COR-L47 (cell line): ENCODE measurements around the gene RIT2.

Experiments
- DNase-seq: peaks from one replicate; lab custom pipeline; 2025; lab: John Stamatoyannopoulos, UW

Gene RIT2

DNA sequence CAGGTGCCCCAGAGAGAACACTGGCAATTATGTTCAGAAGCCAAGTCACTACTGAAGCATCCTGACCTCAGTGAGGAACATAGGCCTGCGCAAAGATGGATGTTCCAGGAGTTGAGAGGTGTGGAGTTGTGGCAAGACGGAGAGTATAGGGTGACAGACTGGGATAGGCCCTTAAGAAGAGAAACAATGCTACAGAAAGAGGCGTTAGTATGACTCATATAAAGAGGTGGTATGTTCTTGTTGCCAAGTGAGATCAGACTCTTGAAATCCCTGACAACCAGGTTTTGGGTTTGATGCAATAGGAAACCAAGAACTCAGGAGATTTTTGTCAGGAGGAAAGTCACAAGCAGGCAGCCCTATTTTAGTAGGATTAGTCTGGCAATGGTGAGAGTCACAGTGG lies 185.6 kb downstream of the RIT2 start:
- DNase-seq: no peak

DNA sequence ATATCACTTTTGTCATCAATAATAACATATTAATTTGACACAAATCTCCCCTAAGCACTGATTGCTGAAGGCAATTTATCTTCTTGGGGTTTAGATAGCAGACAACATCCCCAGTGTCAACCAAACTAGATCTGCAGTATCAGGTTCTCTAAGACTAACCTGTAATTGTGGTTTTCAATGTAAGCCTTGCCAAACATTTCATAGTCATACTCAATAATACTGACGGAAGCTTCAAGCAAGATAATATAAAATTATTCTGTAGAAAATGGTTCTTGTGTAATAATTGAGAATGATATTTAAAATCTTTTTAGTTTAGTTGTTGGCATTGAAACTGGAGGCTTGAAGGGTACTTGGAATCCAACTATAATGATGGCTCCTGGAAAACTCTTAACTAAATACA lies 186.3 kb downstream of the RIT2 start:
- no peak for DNase-seq

DNA sequence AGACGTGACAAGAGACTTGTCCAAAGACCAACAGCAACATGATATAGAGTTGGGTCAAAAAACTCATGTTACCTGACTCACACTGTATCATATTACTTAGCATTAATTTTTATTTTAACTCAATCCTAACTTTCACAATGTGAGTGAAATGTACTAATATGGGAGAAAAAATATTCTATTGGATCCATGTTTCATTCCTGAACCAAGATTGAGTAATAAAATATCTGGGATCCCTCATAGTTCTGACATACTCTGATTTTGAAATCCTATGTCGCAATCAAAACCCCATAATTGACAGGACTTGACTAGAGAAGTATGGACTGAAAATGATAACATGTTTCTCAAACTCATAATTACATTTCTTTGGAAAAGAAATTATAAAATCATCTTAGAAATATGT lies 190.4 kb downstream of the RIT2 start:
- no peak for DNase-seq

DNA sequence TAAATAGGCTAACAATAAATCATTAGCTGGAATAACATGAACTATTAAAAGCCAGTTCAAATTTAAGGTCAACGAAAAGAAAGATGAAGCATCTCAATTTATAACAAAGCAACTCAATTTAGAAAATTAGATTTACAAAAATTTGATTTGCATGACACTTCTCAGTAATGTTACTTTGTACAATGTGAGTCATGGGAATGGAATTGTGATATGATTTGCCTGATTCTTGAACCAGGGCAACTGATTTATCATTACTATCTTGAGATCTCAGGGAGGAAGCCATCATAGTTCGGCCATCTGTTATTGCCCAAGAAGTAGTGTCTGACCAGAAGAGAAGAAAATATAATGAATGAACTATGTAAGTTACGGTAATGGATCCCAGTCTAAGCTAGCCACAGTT lies 193.1 kb downstream of the RIT2 start:
- no peak for DNase-seq

DNA sequence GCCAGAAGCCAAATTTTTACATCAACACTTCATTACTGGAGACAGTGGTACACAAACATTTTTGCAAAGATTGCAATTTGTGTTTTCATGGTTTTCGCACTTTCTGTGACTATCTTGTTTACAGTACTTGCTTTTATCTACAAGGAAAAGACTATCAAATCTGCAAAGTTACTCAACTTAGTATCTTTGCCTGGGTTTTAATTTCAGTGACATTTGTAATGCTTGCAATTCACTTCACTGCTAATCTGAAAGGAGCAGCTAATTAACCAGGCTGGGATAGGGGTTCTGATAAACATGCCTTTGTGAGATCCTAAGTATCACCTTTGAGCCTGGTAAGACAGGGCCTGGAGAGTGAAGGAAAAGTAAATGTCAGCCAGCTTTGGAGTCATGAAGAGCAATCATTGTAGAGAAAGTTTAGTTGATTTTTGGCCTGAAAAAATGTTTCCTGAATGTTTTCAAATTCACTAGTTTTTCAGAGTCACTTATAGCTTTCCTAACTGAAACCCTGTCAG lies 194.2 kb downstream of the RIT2 start:
- DNase-seq: no peak

DNA sequence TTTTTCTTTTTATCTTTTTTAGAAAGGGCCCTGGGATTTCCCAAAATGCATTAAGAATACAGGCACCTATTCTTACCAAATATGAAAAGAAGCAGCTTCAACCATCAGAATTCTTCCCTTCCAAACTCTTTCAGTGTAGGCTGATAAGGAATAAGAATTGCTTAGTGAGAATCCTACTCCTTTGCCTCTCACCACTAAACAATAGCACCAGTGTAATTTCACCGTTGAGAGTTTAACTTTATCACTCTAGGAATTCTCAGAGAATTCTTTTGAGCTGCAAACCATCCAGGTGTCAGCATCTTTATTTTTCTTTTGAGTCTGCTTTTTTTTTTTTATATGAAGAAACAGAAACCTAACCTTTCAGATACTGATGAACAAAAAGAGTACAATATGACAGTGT lies 194.9 kb downstream of the RIT2 start:
- DNase-seq: no peak

DNA sequence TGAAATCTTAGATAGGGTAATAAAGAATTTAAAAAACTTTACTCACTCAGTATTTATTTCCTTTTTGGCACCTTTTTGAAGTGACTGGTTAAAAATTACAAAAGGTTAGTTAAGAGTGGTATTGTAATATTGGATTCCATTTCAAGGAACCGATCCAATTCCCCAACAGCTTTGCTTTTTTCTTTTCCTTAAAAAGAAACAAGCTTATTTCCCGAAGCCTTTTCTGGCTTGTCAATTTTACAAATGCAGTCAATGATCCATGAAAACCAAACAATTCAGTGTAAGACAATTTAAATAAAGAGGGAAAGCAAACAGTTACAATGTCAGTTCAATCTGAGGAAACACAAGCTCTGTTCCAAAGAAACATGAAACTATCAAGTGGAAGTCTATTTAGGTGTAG lies 200.2 kb downstream of the RIT2 start:
- DNase-seq: peak; percentile 37

DNA sequence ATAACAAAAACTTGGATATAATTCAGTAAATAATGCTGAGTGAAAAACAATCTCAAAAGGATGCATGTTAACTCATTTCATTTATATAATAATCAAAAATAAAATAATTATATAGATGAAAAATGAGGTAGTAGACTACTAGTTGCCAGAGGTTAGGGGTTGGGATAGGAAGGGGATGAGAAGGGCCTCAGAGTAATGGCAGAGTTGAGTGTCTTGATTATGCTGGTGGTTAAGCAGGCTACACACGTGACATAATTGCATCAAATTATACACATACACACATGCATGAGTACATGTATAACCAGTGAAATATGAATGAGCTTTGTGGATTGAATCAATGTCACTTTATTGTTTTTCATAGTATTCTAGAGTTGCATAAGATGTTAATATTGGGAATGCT lies 201.0 kb downstream of the RIT2 start:
- no peak for DNase-seq

DNA sequence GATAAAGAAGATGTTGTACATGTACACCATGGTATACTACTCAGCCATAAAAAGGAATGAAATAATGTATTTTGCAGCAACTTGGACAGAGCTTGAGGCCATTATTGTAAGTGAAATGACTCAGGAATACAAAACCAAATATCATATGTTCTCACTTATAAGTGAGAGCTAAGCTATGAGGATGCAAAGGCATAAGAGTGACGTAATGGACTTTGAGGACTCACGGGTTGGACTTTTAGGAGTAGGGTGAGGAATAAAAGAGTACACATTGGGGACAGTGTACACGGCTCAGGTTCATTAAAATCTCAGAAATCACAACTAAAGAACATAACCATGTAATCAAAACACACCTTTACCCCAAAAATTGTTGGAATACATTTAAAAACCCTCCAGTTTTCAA lies 206.4 kb downstream of the RIT2 start:
- no peak for DNase-seq

DNA sequence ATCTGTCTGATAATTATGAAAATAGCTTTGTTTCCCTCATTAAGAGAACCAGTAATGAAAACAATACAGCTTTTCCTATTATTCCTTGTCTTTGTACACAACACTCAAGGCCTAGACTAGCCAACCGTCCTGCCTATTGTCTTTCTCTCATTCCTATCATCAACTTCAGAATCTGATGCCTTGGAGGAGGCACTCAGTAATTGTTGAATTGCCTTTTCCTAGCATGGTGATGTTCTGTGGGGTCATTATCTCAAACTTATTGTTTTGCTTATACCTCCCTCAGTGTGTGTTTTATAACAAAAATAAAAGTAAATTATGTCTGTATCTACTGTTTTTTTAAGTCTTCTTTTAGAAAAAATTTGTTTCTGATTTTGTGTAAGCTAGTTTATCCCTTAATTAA lies 208.7 kb downstream of the RIT2 start:
- DNase-seq: no peak

DNA sequence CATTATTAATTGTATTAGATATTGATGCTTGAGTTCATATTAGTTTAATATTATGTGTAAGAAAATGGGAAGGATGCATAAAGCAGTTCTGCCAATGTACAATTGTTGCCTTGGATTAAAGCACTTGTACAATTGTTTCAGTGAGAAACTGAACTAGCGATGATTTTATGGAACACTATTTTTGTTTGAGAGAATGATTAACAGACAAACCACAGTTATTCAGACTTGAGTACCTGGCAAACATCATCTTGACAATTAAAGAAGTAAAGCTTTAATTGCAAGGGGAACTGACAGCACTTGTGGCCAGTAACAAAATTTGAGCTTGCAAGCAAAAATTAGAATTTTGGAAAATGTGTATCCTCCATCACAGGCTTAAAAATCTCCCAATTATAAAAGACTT lies 214.3 kb downstream of the RIT2 start:
- no peak for DNase-seq

DNA sequence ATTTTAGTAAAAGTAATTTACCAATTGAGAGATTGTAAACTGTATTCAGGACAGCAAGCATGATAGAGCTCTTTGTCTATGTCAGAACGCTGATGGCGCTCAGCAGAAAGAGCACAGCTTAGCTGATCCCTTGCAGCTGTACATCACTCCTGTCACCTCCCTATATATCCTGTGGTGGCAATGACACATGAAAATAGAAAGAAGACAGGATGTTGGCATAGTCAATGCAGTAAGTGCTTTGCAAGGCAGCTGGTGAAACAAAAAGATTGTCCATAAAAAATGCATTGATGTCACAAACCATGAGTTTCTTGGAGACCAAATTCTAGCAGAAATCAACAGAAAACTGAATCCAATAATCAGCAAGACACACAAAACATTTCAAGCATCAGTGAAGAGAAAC lies 221.5 kb downstream of the RIT2 start:
- peak; percentile 28 for DNase-seq

DNA sequence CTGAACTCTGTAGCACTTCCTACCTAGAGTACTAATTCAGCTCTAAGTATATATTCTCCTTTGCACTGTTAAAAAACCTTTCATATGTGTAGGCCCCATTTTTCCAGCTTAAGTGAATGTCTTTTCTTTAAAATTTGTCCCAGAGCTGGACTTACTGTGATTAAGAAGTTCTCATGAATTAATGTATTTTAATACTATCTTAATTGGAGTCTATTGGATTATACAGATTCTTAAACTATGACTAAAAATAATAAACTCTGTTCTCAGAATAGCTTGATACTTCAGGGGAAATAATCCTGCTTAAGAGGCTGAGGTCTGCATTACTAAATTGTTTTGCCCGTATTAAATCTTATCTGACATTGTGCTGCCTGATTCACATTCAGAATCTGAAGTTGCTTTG lies 223.3 kb downstream of the RIT2 start:
- DNase-seq: no peak

DNA sequence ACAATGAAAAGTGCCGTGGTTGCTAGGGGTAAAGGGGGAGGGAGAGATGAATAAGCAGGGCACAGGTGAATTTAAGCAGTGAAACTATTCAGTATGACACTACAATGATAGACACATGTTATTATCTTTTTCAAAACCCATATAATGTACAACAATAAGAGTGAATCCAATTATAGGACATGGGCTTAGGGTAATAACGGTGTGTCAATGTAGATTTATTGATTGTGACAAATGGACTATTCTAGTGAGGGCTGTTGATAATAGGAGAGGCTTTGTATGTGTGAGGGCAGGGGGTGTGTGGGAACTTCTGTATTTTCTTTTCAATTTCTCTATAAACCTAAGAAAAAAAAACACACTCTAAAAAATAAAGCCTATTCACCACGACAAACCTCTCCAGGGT lies 223.8 kb downstream of the RIT2 start:
- DNase-seq: no peak

DNA sequence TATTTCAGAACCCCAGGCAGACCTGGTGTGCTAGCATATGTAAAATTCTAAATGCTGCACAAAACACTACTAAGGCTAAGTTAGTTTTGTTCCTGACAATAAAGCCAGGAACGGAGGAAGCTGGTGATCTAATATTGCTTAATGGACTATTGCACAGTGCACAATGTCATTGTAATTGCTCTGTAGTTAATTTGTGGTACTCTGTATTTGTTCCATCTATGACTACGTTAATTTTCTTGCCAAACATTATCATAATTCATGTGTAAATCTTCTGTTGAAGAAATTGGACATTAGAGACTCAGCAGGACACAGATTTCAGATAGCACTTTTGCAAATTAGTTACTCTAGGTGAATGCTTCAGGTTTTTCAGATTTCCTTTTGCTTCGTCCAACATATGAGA lies 232.3 kb downstream of the RIT2 start:
- DNase-seq: peak; percentile 68

DNA sequence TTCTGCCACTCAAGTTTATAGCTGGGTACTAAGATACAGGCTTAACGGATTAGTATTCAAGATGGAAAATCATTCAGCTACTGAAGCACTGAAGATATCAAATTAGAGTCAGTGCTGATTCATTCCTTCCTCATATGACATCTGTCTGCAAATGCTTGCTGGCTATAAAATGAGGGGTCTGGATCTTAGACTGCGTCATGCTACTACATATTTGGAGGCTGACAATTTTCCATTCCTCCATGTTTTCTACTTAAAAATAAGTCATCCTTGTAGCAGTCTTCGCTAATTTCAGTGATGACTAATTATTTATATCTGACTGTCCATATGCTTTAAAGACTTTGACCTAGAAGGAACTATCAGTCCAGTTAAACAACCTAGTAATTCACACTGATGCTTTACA lies 233.4 kb downstream of the RIT2 start:
- no peak for DNase-seq

DNA sequence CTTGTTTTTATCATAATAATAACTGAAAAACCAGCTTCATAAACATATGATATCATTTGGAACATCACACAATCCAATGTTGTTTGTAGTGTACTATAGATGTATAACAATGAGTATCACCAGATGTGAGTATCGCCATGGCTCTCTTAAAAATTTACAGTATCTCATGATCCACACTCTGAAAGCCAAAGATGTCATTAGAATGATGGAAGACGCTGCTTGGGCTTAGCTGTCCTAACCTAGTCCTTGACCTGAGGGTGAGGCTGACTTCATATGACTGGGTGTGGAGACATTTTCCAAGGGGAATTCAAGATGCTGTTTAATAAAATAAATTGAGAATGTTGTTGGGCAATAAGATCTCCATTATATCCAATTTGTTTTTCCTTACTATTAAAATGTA lies 242.6 kb downstream of the RIT2 start:
- no peak for DNase-seq

DNA sequence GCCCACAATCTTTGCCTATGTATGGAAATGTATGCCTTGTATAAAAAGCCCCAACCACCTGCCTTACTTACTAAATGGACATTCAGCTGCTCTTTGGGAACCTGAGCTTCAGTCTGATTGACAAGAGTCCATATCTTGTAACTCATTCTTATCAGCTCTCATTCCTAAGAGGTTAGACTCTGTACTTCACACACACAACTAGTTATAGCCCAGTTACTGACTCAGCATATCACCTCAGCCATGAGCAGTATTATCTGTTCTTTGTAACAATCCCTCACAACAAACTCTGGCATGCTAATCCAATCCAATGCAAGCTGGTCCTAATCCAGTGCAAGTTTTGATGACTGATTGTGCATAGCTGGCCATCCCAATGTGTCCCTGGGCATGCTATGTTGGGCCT lies 250.6 kb downstream of the RIT2 start:
- DNase-seq: no peak

DNA sequence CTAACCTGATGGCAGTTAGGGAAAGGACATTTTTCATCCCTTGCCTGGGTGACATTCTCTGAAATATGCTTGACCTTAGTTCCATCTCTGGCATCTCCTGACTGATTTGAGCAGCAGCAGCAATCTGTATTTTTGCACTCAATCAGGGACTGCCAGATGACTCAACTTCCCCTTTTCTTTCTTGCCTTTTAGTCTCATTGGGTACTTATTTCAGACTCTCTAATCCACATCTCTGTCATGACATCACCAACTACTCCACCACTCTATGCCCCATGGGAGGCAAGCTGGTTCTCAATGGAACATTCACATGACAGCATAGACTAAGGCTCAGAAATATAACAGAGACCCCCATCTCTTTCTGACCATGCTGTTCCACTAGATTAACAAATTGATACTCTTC lies 254.2 kb downstream of the RIT2 start:
- no peak for DNase-seq

DNA sequence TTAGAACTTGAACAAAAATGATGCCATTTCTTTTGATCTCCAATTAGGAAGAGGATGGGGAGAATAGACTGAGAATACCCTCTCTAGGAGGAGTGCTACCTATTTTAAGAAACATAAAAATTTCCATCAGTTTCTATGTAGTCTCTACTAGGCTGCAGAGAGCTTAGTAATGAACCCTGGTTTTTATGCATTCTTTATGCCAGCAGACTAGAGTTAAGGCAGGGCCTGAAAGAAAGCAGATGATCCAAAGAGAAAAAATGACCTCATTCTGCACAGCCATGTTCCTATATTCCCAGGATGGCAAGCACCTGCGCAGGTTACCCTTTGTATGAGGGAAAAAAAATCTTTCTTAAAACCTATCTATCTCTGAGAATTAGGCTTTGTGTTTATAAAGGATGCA lies 254.9 kb downstream of the RIT2 start:
- no peak for DNase-seq

DNA sequence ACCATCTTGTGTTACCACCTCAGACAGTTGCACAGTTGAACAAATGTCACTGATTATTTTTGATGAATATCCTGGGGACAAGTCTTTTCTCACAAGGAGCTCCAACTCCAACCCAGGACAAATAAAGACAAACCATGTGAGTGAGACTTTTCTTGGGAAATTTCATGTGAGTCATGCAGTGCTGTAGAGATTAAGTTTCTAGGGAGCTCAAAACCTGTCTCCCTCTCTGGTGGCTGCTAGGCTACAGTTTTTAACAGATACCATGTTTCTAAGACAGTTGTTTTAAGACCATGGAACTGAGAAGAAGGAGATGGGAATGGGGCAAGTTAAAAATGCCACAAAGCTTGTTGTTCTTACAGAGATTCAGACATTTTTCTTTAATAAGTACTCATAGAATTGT lies 255.5 kb downstream of the RIT2 start:
- DNase-seq: no peak

DNA sequence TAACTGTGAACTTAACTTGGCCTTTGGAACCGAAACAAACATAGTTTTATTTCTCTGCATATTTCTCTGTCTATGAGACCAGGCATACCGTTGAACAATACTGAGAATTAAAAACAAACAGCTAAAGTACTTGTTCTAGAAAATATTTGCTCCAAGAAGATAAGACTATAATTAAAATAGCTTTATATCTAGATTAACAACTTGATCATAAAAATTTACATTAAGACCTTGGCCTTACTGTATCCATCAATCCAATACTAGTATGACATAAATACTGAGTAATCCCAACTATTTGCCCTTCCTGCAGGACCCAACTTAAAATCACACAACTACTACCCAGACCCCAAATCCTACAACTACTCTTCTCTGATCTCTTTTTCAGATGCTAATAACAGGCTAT lies 260.9 kb downstream of the RIT2 start:
- DNase-seq: no peak

DNA sequence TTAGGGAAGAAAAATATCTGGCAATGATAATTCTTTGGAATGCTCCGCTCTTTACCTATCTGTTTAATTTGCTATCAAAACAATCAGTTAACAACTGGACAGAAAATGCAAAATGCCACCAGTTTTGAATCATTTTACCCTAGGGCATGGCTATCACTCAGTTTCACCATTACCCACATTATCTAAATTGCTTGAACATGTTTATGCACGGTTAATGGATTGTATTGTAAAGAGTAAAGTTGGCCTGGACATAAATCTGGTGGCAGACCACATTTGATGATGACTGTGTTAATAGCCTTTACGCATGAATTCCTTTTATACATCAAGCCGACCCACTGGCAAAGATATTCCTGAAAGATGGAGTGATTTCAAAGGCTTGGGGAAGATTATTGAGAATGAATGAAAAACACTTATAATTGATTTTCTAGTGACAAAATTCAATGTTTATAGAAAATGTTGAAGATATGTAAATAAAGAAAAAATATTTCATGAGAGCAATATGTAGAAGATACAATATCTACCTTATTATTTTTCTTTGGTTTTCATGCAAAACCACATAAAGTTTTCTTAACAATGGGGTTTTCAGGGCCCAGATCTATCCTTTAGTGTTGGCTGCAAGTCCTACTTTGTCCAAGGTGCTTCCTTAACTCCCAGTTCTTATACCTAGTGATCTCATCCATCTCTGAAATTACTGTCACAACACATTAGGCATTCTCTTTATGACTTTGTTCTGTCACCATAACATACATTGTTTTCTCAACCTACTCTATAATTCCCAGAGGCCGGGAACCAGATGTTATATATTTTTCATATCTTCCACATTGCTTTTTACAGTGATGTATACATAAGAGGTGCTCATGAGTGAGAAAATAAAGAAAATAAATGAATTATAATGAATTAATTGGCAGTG lies 265.1 kb downstream of the RIT2 start:
- no peak for DNase-seq

DNA sequence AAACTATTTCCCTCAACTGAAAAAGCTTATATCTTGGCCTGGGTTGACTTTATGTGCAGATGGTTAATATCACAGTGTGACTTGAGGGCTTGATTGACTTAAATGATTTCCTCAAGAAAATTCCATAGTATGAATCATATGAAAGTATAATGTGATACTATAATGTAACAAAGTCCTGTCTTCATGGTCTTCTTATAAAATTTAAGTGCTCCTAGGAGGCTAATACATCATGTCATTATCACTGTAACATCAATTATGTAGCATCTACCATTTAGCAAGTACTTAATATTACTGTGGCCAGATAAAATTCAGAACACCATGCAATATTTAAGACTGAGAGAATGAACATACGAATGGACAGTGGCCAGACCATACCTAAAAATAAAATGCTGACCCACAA lies 276.1 kb downstream of the RIT2 start:
- no peak for DNase-seq
